HL-60 (cell line): ENCODE measurements around the gene SPATA3.

Source experiments
- DNase-seq, 2 experiments: peaks; one replicate each; pipeline ENCODE4 v3.0.0-alpha.2; 2010 to 2020; ENCODE audit warnings: low read depth in 1 of 2, low spot score in 1 of 2
- H3K27ac ChIP-seq: fragments of 250-450 bp; sonication (Bioruptor Pico); replicated peaks from 2 replicates; pipeline ENCODE4 v1.5.1; 2020; ENCODE audit warnings: mild to moderate bottlenecking, moderate library complexity
- H3K27me3 ChIP-seq: fragments of 250-450 bp; sonication (Bioruptor Pico); 2 replicates; pipeline ENCODE4 v1.5.1; 2021; ENCODE audit warnings: mild to moderate bottlenecking, moderate library complexity; ENCODE audit not compliant: insufficient read depth, poor library complexity, severe bottlenecking
- H3K4me3 ChIP-seq: replicated peaks from 2 replicates; pipeline ENCODE4 v1.5.1; 2011; ENCODE audit warnings: mild to moderate bottlenecking, control low read depth, low read length; ENCODE audit not compliant: insufficient read depth
- CTCF ChIP-seq: IDR thresholded peaks from one replicate; pipeline ENCODE4 v1.5.1; 2011; ENCODE audit warnings: low read length, control low read depth, inconsistent platforms; ENCODE audit not compliant: insufficient read depth
- GABPA ChIP-seq: IDR thresholded peaks from 2 replicates; pipeline ENCODE4 v1.6.1; 2012; ENCODE audit warnings: low read depth
- POLR2AphosphoS5 ChIP-seq: IDR thresholded peaks from 2 replicates; pipeline ENCODE4 v1.6.1; 2012; ENCODE audit warnings: low read depth
- REST ChIP-seq: IDR thresholded peaks from 2 replicates; pipeline ENCODE4 v1.6.1; 2012; ENCODE audit warnings: low read depth; ENCODE audit not compliant: insufficient replicate concordance
- SPI1 ChIP-seq: IDR thresholded peaks from 2 replicates; pipeline ENCODE4 v1.6.1; 2012; ENCODE audit warnings: low read depth, mild to moderate bottlenecking, borderline replicate concordance

The SPATA3 gene

GRCh38 chr2:230955163-230955737, 40.7 kb upstream of the SPATA3 start:
- H3K27me3 ChIP-seq, result peaks cover 14% of the 10 kb centered on the region
- H3K4me3 ChIP-seq, result no peak overlapping the region
- no peak for TF ChIP-seq REST
- no peak for TF ChIP-seq POLR2AphosphoS5
- TF ChIP-seq SPI1, result no peak
- TF ChIP-seq CTCF, result no peak
- TF ChIP-seq GABPA, result no peak
- H3K27ac ChIP-seq, result no peak overlapping the region
- no peak for DNase-seq

GRCh38 chr2:230956827-230957755, 38.8 kb upstream of the SPATA3 start:
- no peak for DNase-seq
- TF ChIP-seq SPI1, result no peak
- no peak for TF ChIP-seq CTCF
- TF ChIP-seq POLR2AphosphoS5, result no peak
- TF ChIP-seq GABPA, result no peak
- TF ChIP-seq REST, result no peak
- H3K27ac ChIP-seq, result no peak overlapping the region
- H3K27me3 ChIP-seq, result peaks cover 14% of the 10 kb centered on the region
- H3K4me3 ChIP-seq, result no peak overlapping the region

GRCh38 chr2:230957756-230958391, 38.0 kb upstream of the SPATA3 start:
- no peak for DNase-seq
- no peak overlapping the region for H3K27ac ChIP-seq
- H3K27me3 ChIP-seq, result peaks cover 14% of the 10 kb centered on the region
- no peak overlapping the region for H3K4me3 ChIP-seq
- TF ChIP-seq REST, result no peak
- TF ChIP-seq CTCF, result no peak
- TF ChIP-seq POLR2AphosphoS5, result no peak
- TF ChIP-seq GABPA, result no peak
- TF ChIP-seq SPI1, result no peak
